ENCODE data around the gene ARHGAP20. TPM values are rescaled to one million over a fixed set of nuclear protein-coding genes. Genes with fewer than 3 reads are reported as not detected.

The ARHGAP20 gene
- total RNA-seq, 1 experiment from 2014 or later = 0.04 TPM

GRCh38 chr11:110734790-110735189 lies 22.6 kb upstream of the ARHGAP20 start:
- Histone ChIP-seq H3K23me2 (ENCODE audit: insufficient read length, low read depth, low read length, poor library complexity, severe bottlenecking) (no peaks in the 10 kb centered on the region), H2BK120ac (ENCODE audit: low read depth, low read length, poor library complexity, severe bottlenecking) (no peak overlapping the region), H2BK12ac (ENCODE audit: insufficient read length, low read depth, low read length) (no peak overlapping the region), H2BK5ac (ENCODE audit: insufficient read length, low read length) (no peak overlapping the region), H3K56ac (ENCODE audit: insufficient read length, low read depth, low read length) (no peak overlapping the region), H4K5ac (ENCODE audit: insufficient read length, low read depth, low read length) (no peak overlapping the region), H3T11ph (ENCODE audit: low read length) (no peak overlapping the region), H2BK20ac (ENCODE audit: low read depth, low read length, poor library complexity, severe bottlenecking) (no peak overlapping the region), H3K4me1 (ENCODE audit: insufficient read depth, low read length) (no peaks in the 10 kb centered on the region), H3K9me3 (ENCODE audit: control insufficient read depth, low read depth, low read length) (no peaks in the 10 kb centered on the region), H2AFZ (ENCODE audit: low read length) (no peak overlapping the region), H3K79me2 (ENCODE audit: insufficient read depth, low read length) (no peaks in the 10 kb centered on the region), H3K9ac (ENCODE audit: extremely low read depth, insufficient read length, low read length) (no peak overlapping the region), H4K91ac (ENCODE audit: insufficient read length, low read depth, low read length) (no peak overlapping the region), H3K4me2 (ENCODE audit: insufficient read depth, insufficient read length, low read length) (no peak overlapping the region), H4K20me1 (ENCODE audit: control insufficient read depth, insufficient read depth, insufficient read length) (no peaks in the 10 kb centered on the region), H2AK5ac (ENCODE audit: insufficient read length, low read length) (no peak overlapping the region), H3K23ac (ENCODE audit: insufficient read length, low read depth, low read length) (no peak overlapping the region), H3K14ac (ENCODE audit: insufficient read depth, low read length) (no peak overlapping the region), H4K8ac (replicated peaks; ENCODE audit: insufficient read length, low read depth, low read length) (no peak overlapping the region), H3K27me3 (ENCODE audit: insufficient read depth, low read length) (no peaks in the 10 kb centered on the region), H3K18ac (ENCODE audit: insufficient read length, low read depth, low read length) (no peak overlapping the region), H3K4ac (ENCODE audit: low read depth, low read length) (no peak overlapping the region), H3K79me1 (ENCODE audit: insufficient read depth, low read depth, low read length, poor library complexity, severe bottlenecking) (no peaks in the 10 kb centered on the region), H2BK15ac (ENCODE audit: low read depth, low read length) (no peak overlapping the region), H3K27ac (ENCODE audit: insufficient read length, low read depth, low read length) (no peak overlapping the region)
- no peaks in the 10 kb centered on the region for H3K9me3 Mint-ChIP-seq
- DNase-seq = no peak
- no CpG with 5 or more reads among the region's 2 CpGs for WGBS (ENCODE audit: extremely low coverage, insufficient read length, low lambda C conversion rate)
- H3K27me3 Mint-ChIP-seq (ENCODE audit: low read depth) = peaks cover 2% of the 10 kb centered on the region; the same call in 1 of the 2 replicates
- H3K4me1 Mint-ChIP-seq = no peaks in the 10 kb centered on the region
- no peak for TF ChIP-seq CTCF (conservative IDR thresholded peaks at IDR 0.05)
- H3K36me3 Mint-ChIP-seq (ENCODE audit: insufficient read depth in 1 of 3, low read depth in 3 of 3) = no peaks in the 10 kb centered on the region
- H3K4me3 Mint-ChIP-seq = no peak overlapping the region
- no peak overlapping the region for H3K27ac Mint-ChIP-seq

Data from H9 (cell line).